ENCODE results near the gene ADAMTS15.

DNA sequence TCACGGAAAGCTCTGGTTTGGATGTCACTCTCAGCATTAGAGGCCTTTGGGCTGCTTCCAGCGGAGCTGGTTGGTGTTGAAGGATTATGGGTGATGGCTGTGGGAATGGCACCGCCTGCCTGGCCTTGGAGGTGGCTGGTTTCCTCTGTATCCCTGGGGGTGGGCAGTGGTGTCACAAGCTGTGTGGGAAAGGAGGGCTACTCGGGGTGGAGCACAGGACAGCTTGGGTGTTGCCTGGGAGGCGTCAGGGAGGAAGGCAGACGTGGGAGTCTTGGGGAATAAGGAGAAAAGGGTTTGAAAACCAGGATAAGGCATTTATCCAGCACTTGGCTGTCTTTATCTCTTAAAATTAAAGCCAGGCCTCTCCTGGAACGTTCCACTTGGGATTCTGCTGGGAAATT is 71.8 kb downstream of the ADAMTS15 start:
- TF ChIP-seq, protein P1, sequence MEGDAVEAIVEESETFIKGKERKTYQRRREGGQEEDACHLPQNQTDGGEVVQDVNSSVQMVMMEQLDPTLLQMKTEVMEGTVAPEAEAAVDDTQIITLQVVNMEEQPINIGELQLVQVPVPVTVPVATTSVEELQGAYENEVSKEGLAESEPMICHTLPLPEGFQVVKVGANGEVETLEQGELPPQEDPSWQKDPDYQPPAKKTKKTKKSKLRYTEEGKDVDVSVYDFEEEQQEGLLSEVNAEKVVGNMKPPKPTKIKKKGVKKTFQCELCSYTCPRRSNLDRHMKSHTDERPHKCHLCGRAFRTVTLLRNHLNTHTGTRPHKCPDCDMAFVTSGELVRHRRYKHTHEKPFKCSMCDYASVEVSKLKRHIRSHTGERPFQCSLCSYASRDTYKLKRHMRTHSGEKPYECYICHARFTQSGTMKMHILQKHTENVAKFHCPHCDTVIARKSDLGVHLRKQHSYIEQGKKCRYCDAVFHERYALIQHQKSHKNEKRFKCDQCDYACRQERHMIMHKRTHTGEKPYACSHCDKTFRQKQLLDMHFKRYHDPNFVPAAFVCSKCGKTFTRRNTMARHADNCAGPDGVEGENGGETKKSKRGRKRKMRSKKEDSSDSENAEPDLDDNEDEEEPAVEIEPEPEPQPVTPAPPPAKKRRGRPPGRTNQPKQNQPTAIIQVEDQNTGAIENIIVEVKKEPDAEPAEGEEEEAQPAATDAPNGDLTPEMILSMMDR (IDR thresholded peaks at IDR 0.05), result no peak
- TF ChIP-seq POLR2A (IDR thresholded peaks at IDR 0.05) (no peak), POLR2AphosphoS5 (IDR thresholded peaks at IDR 0.05) (no peak)

All from breast epithelium (tissue), 3 donors.